Spleen (tissue), 7 donors: ENCODE results near the gene OR13J1.

Experiments
- CTCF ChIP-seq, 11 experiments: fragments of 200-600 bp in 7 of 11; fragments of 450-650 bp in 4 of 11; sonication (generic) in 4 of 11; IDR thresholded peaks in 8 of 11; conservative IDR thresholded peaks in 3 of 11; 1 replicate in 7 of 11; 2 replicates in 4 of 11; pipeline versions ENCODE4 v1.4.0 to v1.8.0; 2016 to 2021; ENCODE audit warnings: antibody characterized with exemption in 11 of 11, inconsistent platforms in 4 of 11, mild to moderate bottlenecking in 1 of 11
- POLR2A ChIP-seq, 3 donors: fragments of 450-650 bp; IDR thresholded peaks; one replicate each; pipeline ENCODE4 v1.5.1; 2017; ENCODE audit warnings: antibody characterized with exemption in 3 of 3, mild to moderate bottlenecking in 1 of 3
- POLR2AphosphoS5 ChIP-seq, 3 donors: sonication (generic); formaldehyde crosslinking; IDR thresholded peaks; one replicate each; pipeline ENCODE4 v1.5.1; 2017; ENCODE audit warnings: antibody characterized with exemption in 3 of 3
- donor health status: DM: no; HTN: no; CAD: no; lungs with moderate emphysema.
- donor health status: DM: no; HTN: no; CAD: no.
- donor health status: DM: no; HTN: no; CAD: no.

GRCh38 chr9:35868933-35869332, 1.3 kb downstream of the OR13J1 start:
- TF ChIP-seq CTCF (IDR thresholded peaks at IDR 0.05 in 8 of 11, conservative IDR thresholded peaks at IDR 0.05 in 3 of 11) = no peak
- no peak for TF ChIP-seq POLR2AphosphoS5 (IDR thresholded peaks at IDR 0.05)
- TF ChIP-seq POLR2A (IDR thresholded peaks at IDR 0.05) = no peak
